SU-DHL-6 (cell line): ENCODE results near the gene WWP2.

Experiments used
- CTCF ChIP-seq: fragments of 200-600 bp; sonication (generic); IDR thresholded peaks from one replicate; pipeline ENCODE4 v1.5.1; 2017; ENCODE audit warnings: antibody characterized with exemption, mild to moderate bottlenecking, low read length, moderate library complexity; ENCODE audit not compliant: insufficient read depth, poor library complexity, severe bottlenecking
- EZH2phosphoT487 ChIP-seq: fragments of 200-600 bp; sonication (generic), shearing (Covaris generic); conservative IDR thresholded peaks from 2 replicates; pipeline ENCODE4 v1.6.1; 2018; ENCODE audit warnings: mild to moderate bottlenecking, antibody characterized with exemption, low read length, moderate library complexity, mixed read lengths

GRCh38 chr16:69888005-69888590 is 126.0 kb downstream of the WWP2 start:
- TF ChIP-seq CTCF (no peak), EZH2phosphoT487 (no peak)
